HEK293T (cell line): Measurements from ENCODE around the gene SLC7A7.
"Not testable (repeated sequence)": the region's sequence is repeated elsewhere in the genome, so short reads cannot be mapped to it uniquely, and the experiment has no call there.

Source experiments
- CTCF ChIA-PET: fragments of 350-600 bp; formaldehyde crosslinking; extraction: SDS; loops from one replicate; lab custom pipeline; 2021; ENCODE audit warnings: antibody characterized with exemption, inconsistent platforms; lab: Yijun Ruan, JAX
- POLR2A ChIA-PET: fragments of 350-600 bp; formaldehyde crosslinking; extraction: SDS; loops from one replicate; lab custom pipeline; 2020; ENCODE audit warnings: antibody characterized with exemption, inconsistent platforms; lab: Yijun Ruan, JAX
- DNase-seq: peaks from one replicate; pipeline ENCODE4 v3.0.0; 2012; ENCODE audit warnings: mixed read lengths; ENCODE audit errors: extremely low spot score
- ARNT ChIP-seq: fragments of 450-650 bp; IDR thresholded peaks from 2 replicates; pipeline ENCODE4 v1.6.1; 2017; ENCODE audit warnings: mild to moderate bottlenecking
- BHLHE40 ChIP-seq: fragments of 450-650 bp; IDR thresholded peaks from 2 replicates; pipeline ENCODE4 v1.6.1; 2016; ENCODE audit warnings: mild to moderate bottlenecking, moderate library complexity, borderline replicate concordance
- CTBP1 ChIP-seq: fragments of 450-650 bp; IDR thresholded peaks from 2 replicates; pipeline ENCODE4 v1.6.1; 2016; ENCODE audit warnings: borderline replicate concordance
- ELF4 ChIP-seq: fragments of 450-650 bp; IDR thresholded peaks from 2 replicates; pipeline ENCODE4 v1.6.1; 2017; ENCODE audit warnings: antibody characterized with exemption
- FOXA1 ChIP-seq: fragments of 450-650 bp; IDR thresholded peaks from 2 replicates; pipeline ENCODE4 v1.6.1; 2016; ENCODE audit warnings: mild to moderate bottlenecking
- FOXK2 ChIP-seq: fragments of 450-650 bp; IDR thresholded peaks from 2 replicates; pipeline ENCODE4 v1.6.1; 2016; ENCODE audit warnings: mild to moderate bottlenecking
- FOXM1 ChIP-seq: fragments of 450-650 bp; IDR thresholded peaks from 2 replicates; pipeline ENCODE4 v1.6.1; 2017; ENCODE audit warnings: mild to moderate bottlenecking, borderline replicate concordance
- HDGF ChIP-seq: fragments of 450-650 bp; IDR thresholded peaks from 2 replicates; pipeline ENCODE4 v1.6.1; 2017; ENCODE audit warnings: antibody characterized with exemption, borderline replicate concordance
- L3MBTL2 ChIP-seq: fragments of 450-650 bp; conservative IDR thresholded peaks from 2 replicates; pipeline ENCODE4 v1.6.1; 2016; ENCODE audit warnings: mild to moderate bottlenecking
- LEF1 ChIP-seq: fragments of 450-650 bp; IDR thresholded peaks from 2 replicates; pipeline ENCODE4 v1.6.1; 2017; ENCODE audit warnings: mild to moderate bottlenecking, borderline replicate concordance
- NFRKB ChIP-seq: fragments of 450-650 bp; IDR thresholded peaks from 2 replicates; pipeline ENCODE4 v1.6.1; 2016; ENCODE audit warnings: mild to moderate bottlenecking, moderate library complexity
- PKNOX1 ChIP-seq: fragments of 450-650 bp; IDR thresholded peaks from 2 replicates; pipeline ENCODE4 v1.6.1; 2016
- SP1 ChIP-seq: fragments of 450-650 bp; IDR thresholded peaks from 2 replicates; pipeline ENCODE4 v1.6.1; 2017
- SUZ12 ChIP-seq: fragments of 450-650 bp; IDR thresholded peaks from 2 replicates; pipeline ENCODE4 v1.6.1; 2016; ENCODE audit warnings: mild to moderate bottlenecking
- TARDBP ChIP-seq: fragments of 450-650 bp; IDR thresholded peaks from 2 replicates; pipeline ENCODE4 v1.6.1; 2016
- ZNF384 ChIP-seq: fragments of 450-650 bp; IDR thresholded peaks from 2 replicates; pipeline ENCODE4 v1.6.1; 2016

SLC7A7 gene

GRCh38 chr14:22808388-22809209, 6.6 kb downstream of the SLC7A7 start:
- no peak for DNase-seq
- TF ChIP-seq ELF4 = no peak
- no peak for TF ChIP-seq FOXM1
- TF ChIP-seq SP1 = no peak
- TF ChIP-seq CTBP1 = no peak
- TF ChIP-seq PKNOX1 = no peak
- no peak for TF ChIP-seq NFRKB
- TF ChIP-seq FOXK2 = no peak
- TF ChIP-seq BHLHE40 = no peak
- TF ChIP-seq L3MBTL2 = no peak
- ChIA-PET CTCF (interaction anchor here (1.0 to 2.3 kb wide), 2 partner anchors 10 to 14 kb away, joined by 4 to 7 read pairs; no protein-coding TSS in a partner anchor), POLR2A (no interaction called here)

- TF ChIP-seq LEF1 (no peak), SP1 (no peak), HDGF (no peak), L3MBTL2 (no peak)
- ChIA-PET POLR2A (no interaction called here), CTCF (interaction anchor here (0.7 to 2.3 kb wide), 5 partner anchors 12 to 489 kb away, joined by 3 to 7 read pairs (median 4); no protein-coding TSS in a partner anchor)
- DNase-seq = no peak
These were observed 7.7 kb downstream of the SLC7A7 start for GRCh38 chr14:22807432-22808087.

GRCh38 chr14:22805235-22805634, 10.0 kb downstream of the SLC7A7 start:
- CTCF ChIA-PET, DNase-seq: not testable (repeated sequence)
- POLR2A ChIA-PET = interaction anchor here (0.7 to 1.3 kb wide), 2 partner anchors 39 to 81 kb away, joined by 3 to 4 read pairs; partner anchors contain the start of gene OXA1L

GRCh38 chr14:22803687-22803974, 11.6 kb downstream of the SLC7A7 start:
- TF ChIP-seq CTBP1 = no peak
- TF ChIP-seq HDGF = no peak
- TF ChIP-seq TARDBP = no peak
- TF ChIP-seq FOXA1 = no peak
- TF ChIP-seq BHLHE40 = no peak
- TF ChIP-seq NFRKB = no peak
- no peak for TF ChIP-seq ELF4
- TF ChIP-seq L3MBTL2 = no peak
- no peak for TF ChIP-seq FOXK2
- ChIA-PET CTCF (no interaction called here), POLR2A (no interaction called here)
- DNase-seq = no peak

GRCh38 chr14:22802860-22803686, 12.2 kb downstream of the SLC7A7 start:
- ChIA-PET CTCF (no interaction called here), POLR2A (no interaction called here)
- DNase-seq = no peak
- TF ChIP-seq SP1 (no peak), ARNT (no peak), FOXM1 (no peak), PKNOX1 (no peak), TARDBP (no peak), SUZ12 (no peak), FOXK2 (no peak), FOXA1 (no peak), ZNF384 (no peak), HDGF (no peak), NFRKB (no peak), LEF1 (no peak), BHLHE40 (no peak), ELF4 (no peak), CTBP1 (no peak), L3MBTL2 (no peak)

GRCh38 chr14:22801716-22802115, 13.5 kb downstream of the SLC7A7 start:
- no peak for DNase-seq
- TF ChIP-seq ZNF384 (no peak), ARNT (no peak), FOXM1 (no peak), PKNOX1 (no peak), L3MBTL2 (no peak), LEF1 (no peak), SUZ12 (no peak), HDGF (no peak), BHLHE40 (no peak), ELF4 (no peak), FOXA1 (no peak), TARDBP (no peak), NFRKB (no peak), SP1 (no peak), FOXK2 (no peak), CTBP1 (no peak)
- CTCF ChIA-PET = no interaction called here

More at GRCh38 chr14:22801716-22802115, 13.5 kb downstream of the SLC7A7 start:
- POLR2A ChIA-PET = interaction anchor here (0.5 to 1.0 kb wide), 2 partner anchors 36 to 209 kb away, joined by 3 read pairs; no protein-coding TSS in a partner anchor
